ENCODE results near the gene ATOH7. TPM values are rescaled to one million over a fixed set of nuclear protein-coding genes. Genes with fewer than 3 reads are reported as not detected.

The ATOH7 gene
- polyA plus RNA-seq, 1 of the 3 experiments (the other 2 are of a cell fraction): 0.12 TPM

- no peak for TF ChIP-seq RCOR1 (IDR thresholded peaks at IDR 0.05; ENCODE audit: low read length)
- TF ChIP-seq NRF1 (IDR thresholded peaks at IDR 0.05; ENCODE audit: low read depth, low read length): no peak
- TF ChIP-seq TCF12 (IDR thresholded peaks at IDR 0.05): no peak
- no peak for TF ChIP-seq FOXM1 (IDR thresholded peaks at IDR 0.05; ENCODE audit: low read depth)
- TF ChIP-seq GABPA (IDR thresholded peaks at IDR 0.05; ENCODE audit: low read depth): no peak
- TF ChIP-seq MAX (IDR thresholded peaks at IDR 0.05; ENCODE audit: low read depth): no peak
These were observed 5.3 kb upstream of the ATOH7 start (continued) for GRCh38 chr10:68237173-68237572.

GRCh38 chr10:68235581-68235980 lies 3.7 kb upstream of the ATOH7 start:
- peaks cover 3% of the 10 kb centered on the region for H3F3A ChIP-seq (replicated peaks; ENCODE audit: insufficient read depth)
- no peak overlapping the region for H3K4me2 ChIP-seq
- H3K27ac ChIP-seq (ENCODE audit: low read depth in 2 of 2, low read length in 1 of 2): no peak overlapping the region
- H4K20me1 ChIP-seq (ENCODE audit: insufficient read depth): no peaks in the 10 kb centered on the region
- peaks cover 0 to 4% of the 10 kb centered on the region in 2 experiments; a peak in 2 of 4 replicates for H3K4me1 ChIP-seq (ENCODE audit: control insufficient read depth in 1 of 2, insufficient read depth in 2 of 2, low read depth in 1 of 2, low read length in 1 of 2)
- no peak overlapping the region for H3K9ac ChIP-seq
- H2AFZ ChIP-seq (ENCODE audit: low read depth): no peak overlapping the region
- TF ChIP-seq IRF3 (IDR thresholded peaks at IDR 0.05; ENCODE audit: low read depth, low read length): no peak
- no peak for TF ChIP-seq FOSL2 (IDR thresholded peaks at IDR 0.05; ENCODE audit: borderline replicate concordance, low read depth)
- TF ChIP-seq POLR2AphosphoS5 (IDR thresholded peaks at IDR 0.05; ENCODE audit: low read depth, low read length): no peak
- H3K9me3 ChIP-seq: no peaks in the 10 kb centered on the region
- CTCF ChIA-PET: interaction anchor here (1.1 to 3.0 kb wide), 2 partner anchors 23 to 66 kb away, joined by 4 to 12 read pairs; no protein-coding TSS in a partner anchor
- peak; percentile 32 for DNase-seq
- H3K4me3 ChIP-seq (ENCODE audit: low read depth in 2 of 2, low read length in 1 of 2): no peak overlapping the region
- H3K27me3 ChIP-seq (ENCODE audit: insufficient read depth): no peaks in the 10 kb centered on the region; the same call in 1 of the 2 replicates
- no peaks in the 10 kb centered on the region for H3K36me3 ChIP-seq (replicated peaks in 1 of 2; ENCODE audit: control insufficient read depth in 1 of 2, insufficient read depth in 2 of 2, low read length in 1 of 2)
- H3K9me2 ChIP-seq: no peaks in the 10 kb centered on the region
- no peaks in the 10 kb centered on the region for H3K79me2 ChIP-seq (ENCODE audit: insufficient read depth)
- POLR2A ChIA-PET: no interaction called here

- H3K27me3 ChIP-seq (ENCODE audit: insufficient read depth): no peaks in the 10 kb centered on the region; the same call in 1 of the 2 replicates
- TF ChIP-seq SIN3A (IDR thresholded peaks at IDR 0.05; ENCODE audit: borderline replicate concordance, low read depth, low read length): no peak
- TF ChIP-seq POLR2AphosphoS5 (IDR thresholded peaks at IDR 0.05; ENCODE audit: low read depth, low read length): no peak
- TF ChIP-seq IRF3 (IDR thresholded peaks at IDR 0.05; ENCODE audit: low read depth, low read length): no peak
- TF ChIP-seq NRF1 (IDR thresholded peaks at IDR 0.05; ENCODE audit: low read depth, low read length): no peak
- TF ChIP-seq RXRA (IDR thresholded peaks at IDR 0.05; ENCODE audit: borderline replicate concordance, low read depth): no peak
- no peak for TF ChIP-seq RCOR1 (IDR thresholded peaks at IDR 0.05; ENCODE audit: low read length)
- no peak for TF ChIP-seq GATA2 (CRISPR knock-in tag; IDR thresholded peaks at IDR 0.05)
- TF ChIP-seq ZBTB33 (IDR thresholded peaks at IDR 0.05; ENCODE audit: borderline replicate concordance, low read depth): no peak
- no peak for TF ChIP-seq TCF12 (IDR thresholded peaks at IDR 0.05)
- TF ChIP-seq JUND (IDR thresholded peaks at IDR 0.05): no peak
- TF ChIP-seq MAX (IDR thresholded peaks at IDR 0.05; ENCODE audit: low read depth): no peak
- TF ChIP-seq USF1 (IDR thresholded peaks at IDR 0.05; ENCODE audit: borderline replicate concordance, low read depth): no peak
- no peak for TF ChIP-seq FOXM1 (IDR thresholded peaks at IDR 0.05; ENCODE audit: low read depth)
- TF ChIP-seq CHD2 (IDR thresholded peaks at IDR 0.05; ENCODE audit: low read length, partially characterized antibody): no peak
- H3K4me3 ChIP-seq (ENCODE audit: low read depth in 2 of 2, low read length in 1 of 2): no peak overlapping the region
- H3F3A ChIP-seq (replicated peaks; ENCODE audit: insufficient read depth): peaks cover 5% of the 10 kb centered on the region
- 63% methylated on average over 2 of the region's 2 CpGs for WGBS (ENCODE audit: low lambda C conversion rate)
- ChIA-PET CTCF (interaction anchor here (1.0 to 3.0 kb wide), 3 partner anchors 16 to 66 kb away, joined by 3 to 12 read pairs (median 4); no protein-coding TSS in a partner anchor), POLR2A (no interaction called here)
- H2AFZ ChIP-seq (ENCODE audit: low read depth): no peak overlapping the region
- no peak overlapping the region for H3K4me2 ChIP-seq
- H3K9ac ChIP-seq: no peak overlapping the region
- H4K20me1 ChIP-seq (ENCODE audit: insufficient read depth): no peaks in the 10 kb centered on the region
- no peaks in the 10 kb centered on the region for H3K36me3 ChIP-seq (replicated peaks in 1 of 2; ENCODE audit: control insufficient read depth in 1 of 2, insufficient read depth in 2 of 2, low read length in 1 of 2)
- no peaks in the 10 kb centered on the region for H3K9me3 ChIP-seq
- no peaks in the 10 kb centered on the region for H3K9me2 ChIP-seq
- DNase-seq: no peak
- peaks cover 0 to 4% of the 10 kb centered on the region in 2 experiments; a peak in 2 of 4 replicates for H3K4me1 ChIP-seq (ENCODE audit: control insufficient read depth in 1 of 2, insufficient read depth in 2 of 2, low read depth in 1 of 2, low read length in 1 of 2)
- no peak overlapping the region for H3K27ac ChIP-seq (ENCODE audit: low read depth in 2 of 2, low read length in 1 of 2)
- H3K79me2 ChIP-seq (ENCODE audit: insufficient read depth): no peaks in the 10 kb centered on the region
These were observed 3.2 kb upstream of the ATOH7 start for GRCh38 chr10:68235111-68235510.

Measured in SK-N-SH (cell line).